Naive thymus-derived CD8-positive, alpha-beta T cell (primary cell): Measurements from ENCODE around the gene DNAH17. TPM values are rescaled to one million over a fixed set of nuclear protein-coding genes. Genes with fewer than 3 reads are reported as not detected.

Experiments
- ATAC-seq, 2 donors: fragments of 150-1000 bp; cut with Tn5 transposase in 1 of 2; sonication (Bioruptor Pico), chemical (Tn5 transposase) in 1 of 2; 1 replicate in 1 of 2; 2 replicates in 1 of 2; pipeline ENCODE4 v1.10.0; 2021; ENCODE audit warnings: mild to moderate bottlenecking in 2 of 2, moderate library complexity in 2 of 2
- POLR2A ChIA-PET: fragments of 350-600 bp; sonication (Branson Sonifier 250); formaldehyde crosslinking; loops from one replicate; lab custom pipeline; 2021; ENCODE audit warnings: antibody characterized with exemption; lab: Charles Lee
- DNase-seq, 10 donors: peaks; one replicate each; pipeline versions ENCODE4 v3.0.0 to v3.0.0-alpha.2; 2020 to 2022
- H3K27ac Mint-ChIP-seq, 10 donors: one replicate each; pipeline ENCODE4 v1.8.0; 2020 to 2022; ENCODE audit warnings: mild to moderate bottlenecking in 10 of 10, mixed read lengths in 10 of 10, moderate library complexity in 4 of 10, inconsistent platforms in 1 of 10
- H3K27me3 Mint-ChIP-seq, 5 donors: one replicate each; pipeline ENCODE4 v1.8.0; 2021 to 2022; ENCODE audit warnings: mixed read lengths in 5 of 5
- H3K36me3 Mint-ChIP-seq, 3 donors: one replicate each; pipeline ENCODE4 v1.8.0; 2020 to 2022; ENCODE audit warnings: mixed read lengths in 3 of 3, mild to moderate bottlenecking in 2 of 3, inconsistent platforms in 1 of 3
- H3K4me1 Mint-ChIP-seq, 4 donors: one replicate each; pipeline ENCODE4 v1.8.0; 2021 to 2022; ENCODE audit warnings: mixed read lengths in 4 of 4
- H3K4me3 Mint-ChIP-seq, 10 donors: one replicate each; pipeline ENCODE4 v1.8.0; 2020 to 2022; ENCODE audit warnings: mild to moderate bottlenecking in 10 of 10, mixed read lengths in 10 of 10, moderate library complexity in 6 of 10, inconsistent platforms in 1 of 10
- H3K9me3 Mint-ChIP-seq, 9 donors: one replicate each; pipeline ENCODE4 v1.8.0; 2020 to 2022; ENCODE audit warnings: mixed read lengths in 9 of 9, mild to moderate bottlenecking in 3 of 9, inconsistent platforms in 1 of 9, moderate library complexity in 1 of 9
- polyA plus RNA-seq, 3 donors: library from polyadenylated mRNA; unstranded; fragments of 300-500 nt; fragmentation: Illumina TruSeq; gene quantifications; one replicate each; pipeline ENCODE4 v1.2.3, GENCODE V29; 2021
- total RNA-seq, 8 experiments: library from RNA in 2 of 8; stranded (reverse) in 2 of 8; gene quantifications; one replicate each; pipeline ENCODE4 v1.2.3 and lab custom pipeline; 2021 to 2026

DNAH17 gene
- total and polyA plus RNA-seq, 5 experiments from 2014 or later: 0.28 to 0.81 (median 0.38) TPM; not detected in 2

- Mint-ChIP-seq H3K4me1 (no peaks in the 10 kb centered on the region), H3K27ac (no peak overlapping the region), H3K36me3 (no peaks in the 10 kb centered on the region), H3K4me3 (no peak overlapping the region), H3K9me3 (peaks cover 0 to 3% (median 0%) of the 10 kb centered on the region in 9 donors), H3K27me3 (no peaks in the 10 kb centered on the region)
- POLR2A ChIA-PET: interaction anchor here (0.5 kb wide), 1 partner anchor 1906 kb away, joined by 3 read pairs; no protein-coding TSS in a partner anchor
- DNase-seq (no peak), ATAC-seq (no peak)
Measured at GRCh38 chr17:78462148-78462547, 115.0 kb downstream of the DNAH17 start.

GRCh38 chr17:78461799-78462053, 115.5 kb downstream of the DNAH17 start:
- no peak for DNase-seq
- no peak overlapping the region for H3K27ac Mint-ChIP-seq
- H3K27me3 Mint-ChIP-seq: no peaks in the 10 kb centered on the region
- no peaks in the 10 kb centered on the region for H3K4me1 Mint-ChIP-seq
- H3K4me3 Mint-ChIP-seq: no peak overlapping the region
- no peak for ATAC-seq
- H3K36me3 Mint-ChIP-seq: no peaks in the 10 kb centered on the region
- peaks cover 0 to 3% (median 0%) of the 10 kb centered on the region in 9 donors for H3K9me3 Mint-ChIP-seq
- POLR2A ChIA-PET: interaction anchor here (0.5 kb wide), 1 partner anchor 1906 kb away, joined by 3 read pairs; no protein-coding TSS in a partner anchor

- no peak overlapping the region for H3K4me3 Mint-ChIP-seq
- peaks cover 0 to 1% (median 0%) of the 10 kb centered on the region in 5 donors for H3K27me3 Mint-ChIP-seq
- H3K4me1 Mint-ChIP-seq: no peaks in the 10 kb centered on the region
- DNase-seq: no peak
- H3K27ac Mint-ChIP-seq: no peak overlapping the region
- peaks cover 0 to 3% (median 0%) of the 10 kb centered on the region in 9 donors for H3K9me3 Mint-ChIP-seq
- H3K36me3 Mint-ChIP-seq: no peaks in the 10 kb centered on the region
- ATAC-seq: no peak
- POLR2A ChIA-PET: no interaction called here
Measured at GRCh38 chr17:78460951-78461798, 116.0 kb downstream of the DNAH17 start.

- H3K27ac Mint-ChIP-seq: no peak overlapping the region
- ATAC-seq: no peak
- H3K36me3 Mint-ChIP-seq: no peaks in the 10 kb centered on the region
- no peak for DNase-seq
- POLR2A ChIA-PET: no interaction called here
- H3K9me3 Mint-ChIP-seq: peaks cover 0 to 3% (median 0%) of the 10 kb centered on the region in 9 donors
- H3K4me1 Mint-ChIP-seq: no peaks in the 10 kb centered on the region
- no peak overlapping the region for H3K4me3 Mint-ChIP-seq
- H3K27me3 Mint-ChIP-seq: peaks cover 0 to 2% (median 0%) of the 10 kb centered on the region in 5 donors
Measured at GRCh38 chr17:78460176-78460675, 117.0 kb downstream of the DNAH17 start.

- no peak overlapping the region for H3K4me3 Mint-ChIP-seq
- H3K27ac Mint-ChIP-seq: peak overlapping the region in 1 of 10 donors; percentile 62
- no peaks in the 10 kb centered on the region for H3K36me3 Mint-ChIP-seq
- DNase-seq: no peak
- peaks cover 0 to 2% (median 0%) of the 10 kb centered on the region in 9 donors for H3K9me3 Mint-ChIP-seq
- no peak for ATAC-seq
- H3K4me1 Mint-ChIP-seq: no peaks in the 10 kb centered on the region
- peaks cover 0 to 2% (median 0%) of the 10 kb centered on the region in 5 donors for H3K27me3 Mint-ChIP-seq
- POLR2A ChIA-PET: no interaction called here
Measured at GRCh38 chr17:78459696-78460095, 117.5 kb downstream of the DNAH17 start.

- Mint-ChIP-seq H3K36me3 (no peaks in the 10 kb centered on the region), H3K9me3 (no peaks in the 10 kb centered on the region), H3K27me3 (peaks cover 0 to 2% (median 0%) of the 10 kb centered on the region in 5 donors), H3K4me1 (no peaks in the 10 kb centered on the region), H3K4me3 (no peak overlapping the region), H3K27ac (peak overlapping the region in 1 of 10 donors; percentile 28)
- ATAC-seq: no peak
- no peak for DNase-seq
- POLR2A ChIA-PET: no interaction called here
Measured at GRCh38 chr17:78458736-78459335, 118.4 kb downstream of the DNAH17 start.

- DNase-seq (no peak), ATAC-seq (no peak)
- H3K27me3 Mint-ChIP-seq: peaks cover 0 to 4% (median 0%) of the 10 kb centered on the region in 5 donors
- H3K9me3 Mint-ChIP-seq: no peaks in the 10 kb centered on the region
- no peaks in the 10 kb centered on the region for H3K4me1 Mint-ChIP-seq
- no peaks in the 10 kb centered on the region for H3K36me3 Mint-ChIP-seq
- POLR2A ChIA-PET: no interaction called here
- peak overlapping the region in 1 of 10 donors; percentile 71 for H3K27ac Mint-ChIP-seq
- H3K4me3 Mint-ChIP-seq: no peak overlapping the region
Measured at GRCh38 chr17:78458091-78458490, 119.1 kb downstream of the DNAH17 start.

GRCh38 chr17:78454346-78454745, 122.8 kb downstream of the DNAH17 start:
- peaks cover 0 to 4% (median 0%) of the 10 kb centered on the region in 5 donors for H3K27me3 Mint-ChIP-seq
- peaks cover 0 to 4% (median 0%) of the 10 kb centered on the region in 4 donors for H3K4me1 Mint-ChIP-seq
- H3K9me3 Mint-ChIP-seq: no peaks in the 10 kb centered on the region
- peak overlapping the region in 2 of 10 donors; percentile 27 to 73 for H3K27ac Mint-ChIP-seq
- no peak for ATAC-seq
- peak overlapping the region in 1 of 10 donors; percentile 6 for H3K4me3 Mint-ChIP-seq
- no peak for DNase-seq
- POLR2A ChIA-PET: no interaction called here
- no peaks in the 10 kb centered on the region for H3K36me3 Mint-ChIP-seq

- Mint-ChIP-seq H3K4me1 (peaks cover 0 to 4% (median 0%) of the 10 kb centered on the region in 4 donors), H3K36me3 (no peaks in the 10 kb centered on the region), H3K4me3 (no peak overlapping the region), H3K9me3 (no peaks in the 10 kb centered on the region), H3K27ac (peak overlapping the region in 2 of 10 donors; percentile 75 to 79), H3K27me3 (peaks cover 0 to 4% (median 0%) of the 10 kb centered on the region in 5 donors)
- DNase-seq (no peak), ATAC-seq (no peak)
- POLR2A ChIA-PET: no interaction called here
Measured at GRCh38 chr17:78451753-78452152, 125.4 kb downstream of the DNAH17 start.

- H3K4me1 Mint-ChIP-seq: peaks cover 0 to 5% (median 0%) of the 10 kb centered on the region in 4 donors
- H3K9me3 Mint-ChIP-seq: no peaks in the 10 kb centered on the region
- POLR2A ChIA-PET: no interaction called here
- ATAC-seq (no peak), DNase-seq (no peak)
- peaks cover 0 to 2% (median 0%) of the 10 kb centered on the region in 5 donors for H3K27me3 Mint-ChIP-seq
- no peak overlapping the region for H3K4me3 Mint-ChIP-seq
- H3K36me3 Mint-ChIP-seq: no peaks in the 10 kb centered on the region
- peak overlapping the region in 1 of 10 donors; percentile 40 for H3K27ac Mint-ChIP-seq
Measured at GRCh38 chr17:78450696-78451345, 126.4 kb downstream of the DNAH17 start.

GRCh38 chr17:78449983-78450595, 127.1 kb downstream of the DNAH17 start:
- DNase-seq (no peak), ATAC-seq (no peak)
- H3K27me3 Mint-ChIP-seq: peaks cover 0 to 2% (median 0%) of the 10 kb centered on the region in 5 donors
- no peaks in the 10 kb centered on the region for H3K36me3 Mint-ChIP-seq
- peaks cover 0 to 5% (median 0%) of the 10 kb centered on the region in 4 donors for H3K4me1 Mint-ChIP-seq
- no peak overlapping the region for H3K27ac Mint-ChIP-seq
- H3K4me3 Mint-ChIP-seq: no peak overlapping the region
- H3K9me3 Mint-ChIP-seq: no peaks in the 10 kb centered on the region
- POLR2A ChIA-PET: interaction anchor here (0.6 kb wide), 1 partner anchor 488 kb away, joined by 6 read pairs; no protein-coding TSS in a partner anchor

- Mint-ChIP-seq H3K36me3 (no peaks in the 10 kb centered on the region), H3K4me1 (peaks cover 0 to 5% (median 0%) of the 10 kb centered on the region in 4 donors), H3K27me3 (no peaks in the 10 kb centered on the region), H3K27ac (peak overlapping the region in 1 of 10 donors; percentile 7), H3K9me3 (no peaks in the 10 kb centered on the region), H3K4me3 (no peak overlapping the region)
- DNase-seq (no peak), ATAC-seq (no peak)
- POLR2A ChIA-PET: no interaction called here
Measured at GRCh38 chr17:78448356-78448993, 128.7 kb downstream of the DNAH17 start.
